ENCODE results near the gene ELL.

DNA sequence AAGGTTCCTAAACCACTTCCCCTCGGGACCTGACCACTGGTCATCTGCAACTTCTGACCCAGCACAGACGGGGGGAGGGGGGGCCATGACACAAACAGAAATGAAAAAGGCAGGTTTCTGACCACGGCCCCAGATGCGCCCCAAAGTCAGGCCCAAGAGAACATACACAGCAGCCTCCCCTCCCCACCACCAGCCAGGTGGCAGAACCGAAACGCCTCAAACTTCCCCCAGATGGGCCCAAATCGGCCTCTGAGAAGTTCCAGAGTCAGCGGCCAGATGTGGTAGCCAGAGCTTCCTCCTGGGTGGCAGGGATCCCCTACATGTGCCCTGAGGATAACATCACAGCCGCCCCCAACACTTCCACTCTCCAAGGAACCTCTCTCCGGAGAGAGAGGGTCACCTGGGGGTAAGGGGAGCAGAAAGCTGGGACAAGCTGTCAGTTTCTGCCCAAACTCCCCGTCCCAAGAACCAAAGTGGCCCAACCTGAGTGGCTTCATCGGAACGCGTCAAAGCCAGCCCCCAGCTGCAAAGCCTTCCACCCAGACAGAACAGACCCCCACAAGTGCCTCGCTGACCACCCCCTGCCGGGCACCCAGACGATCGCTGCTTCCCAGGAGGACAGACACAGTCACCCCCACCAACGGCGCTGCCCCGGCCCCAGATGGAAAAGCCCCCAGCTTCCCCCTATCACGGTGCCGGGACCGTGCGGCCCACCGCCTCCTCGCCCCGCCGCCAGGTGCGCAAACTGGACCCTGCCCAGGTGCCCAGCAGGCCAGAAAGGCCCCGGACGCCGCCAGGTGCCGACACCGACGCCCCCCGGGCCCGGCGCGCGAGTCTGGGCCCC is 800 bp downstream of the ELL start:
- TF ChIP-seq EZH2 (IDR thresholded peaks at IDR 0.05; ENCODE audit: low read depth, unreplicated experiment), result no peak
- TF ChIP-seq POLR2AphosphoS5 (IDR thresholded peaks at IDR 0.05; ENCODE audit: low read depth), result no peak
- TF ChIP-seq, protein P1, sequence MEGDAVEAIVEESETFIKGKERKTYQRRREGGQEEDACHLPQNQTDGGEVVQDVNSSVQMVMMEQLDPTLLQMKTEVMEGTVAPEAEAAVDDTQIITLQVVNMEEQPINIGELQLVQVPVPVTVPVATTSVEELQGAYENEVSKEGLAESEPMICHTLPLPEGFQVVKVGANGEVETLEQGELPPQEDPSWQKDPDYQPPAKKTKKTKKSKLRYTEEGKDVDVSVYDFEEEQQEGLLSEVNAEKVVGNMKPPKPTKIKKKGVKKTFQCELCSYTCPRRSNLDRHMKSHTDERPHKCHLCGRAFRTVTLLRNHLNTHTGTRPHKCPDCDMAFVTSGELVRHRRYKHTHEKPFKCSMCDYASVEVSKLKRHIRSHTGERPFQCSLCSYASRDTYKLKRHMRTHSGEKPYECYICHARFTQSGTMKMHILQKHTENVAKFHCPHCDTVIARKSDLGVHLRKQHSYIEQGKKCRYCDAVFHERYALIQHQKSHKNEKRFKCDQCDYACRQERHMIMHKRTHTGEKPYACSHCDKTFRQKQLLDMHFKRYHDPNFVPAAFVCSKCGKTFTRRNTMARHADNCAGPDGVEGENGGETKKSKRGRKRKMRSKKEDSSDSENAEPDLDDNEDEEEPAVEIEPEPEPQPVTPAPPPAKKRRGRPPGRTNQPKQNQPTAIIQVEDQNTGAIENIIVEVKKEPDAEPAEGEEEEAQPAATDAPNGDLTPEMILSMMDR (conservative IDR thresholded peaks at IDR 0.05; ENCODE audit: low read depth in 2 of 2), result no peak; a peak in 1 of 4 replicates
- TF ChIP-seq, protein P2, sequence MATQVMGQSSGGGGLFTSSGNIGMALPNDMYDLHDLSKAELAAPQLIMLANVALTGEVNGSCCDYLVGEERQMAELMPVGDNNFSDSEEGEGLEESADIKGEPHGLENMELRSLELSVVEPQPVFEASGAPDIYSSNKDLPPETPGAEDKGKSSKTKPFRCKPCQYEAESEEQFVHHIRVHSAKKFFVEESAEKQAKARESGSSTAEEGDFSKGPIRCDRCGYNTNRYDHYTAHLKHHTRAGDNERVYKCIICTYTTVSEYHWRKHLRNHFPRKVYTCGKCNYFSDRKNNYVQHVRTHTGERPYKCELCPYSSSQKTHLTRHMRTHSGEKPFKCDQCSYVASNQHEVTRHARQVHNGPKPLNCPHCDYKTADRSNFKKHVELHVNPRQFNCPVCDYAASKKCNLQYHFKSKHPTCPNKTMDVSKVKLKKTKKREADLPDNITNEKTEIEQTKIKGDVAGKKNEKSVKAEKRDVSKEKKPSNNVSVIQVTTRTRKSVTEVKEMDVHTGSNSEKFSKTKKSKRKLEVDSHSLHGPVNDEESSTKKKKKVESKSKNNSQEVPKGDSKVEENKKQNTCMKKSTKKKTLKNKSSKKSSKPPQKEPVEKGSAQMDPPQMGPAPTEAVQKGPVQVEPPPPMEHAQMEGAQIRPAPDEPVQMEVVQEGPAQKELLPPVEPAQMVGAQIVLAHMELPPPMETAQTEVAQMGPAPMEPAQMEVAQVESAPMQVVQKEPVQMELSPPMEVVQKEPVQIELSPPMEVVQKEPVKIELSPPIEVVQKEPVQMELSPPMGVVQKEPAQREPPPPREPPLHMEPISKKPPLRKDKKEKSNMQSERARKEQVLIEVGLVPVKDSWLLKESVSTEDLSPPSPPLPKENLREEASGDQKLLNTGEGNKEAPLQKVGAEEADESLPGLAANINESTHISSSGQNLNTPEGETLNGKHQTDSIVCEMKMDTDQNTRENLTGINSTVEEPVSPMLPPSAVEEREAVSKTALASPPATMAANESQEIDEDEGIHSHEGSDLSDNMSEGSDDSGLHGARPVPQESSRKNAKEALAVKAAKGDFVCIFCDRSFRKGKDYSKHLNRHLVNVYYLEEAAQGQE (IDR thresholded peaks at IDR 0.05; ENCODE audit: unreplicated experiment), result no peak
- TF ChIP-seq CREB1 (CRISPR knock-in tag; IDR thresholded peaks at IDR 0.05; ENCODE audit: low read depth), result no peak
- no peak for TF ChIP-seq EZH2phosphoT487 (IDR thresholded peaks at IDR 0.05; ENCODE audit: unreplicated experiment)
- TF ChIP-seq JUNB (IDR thresholded peaks at IDR 0.05; ENCODE audit: unreplicated experiment), result no peak
- TF ChIP-seq, protein P3, sequence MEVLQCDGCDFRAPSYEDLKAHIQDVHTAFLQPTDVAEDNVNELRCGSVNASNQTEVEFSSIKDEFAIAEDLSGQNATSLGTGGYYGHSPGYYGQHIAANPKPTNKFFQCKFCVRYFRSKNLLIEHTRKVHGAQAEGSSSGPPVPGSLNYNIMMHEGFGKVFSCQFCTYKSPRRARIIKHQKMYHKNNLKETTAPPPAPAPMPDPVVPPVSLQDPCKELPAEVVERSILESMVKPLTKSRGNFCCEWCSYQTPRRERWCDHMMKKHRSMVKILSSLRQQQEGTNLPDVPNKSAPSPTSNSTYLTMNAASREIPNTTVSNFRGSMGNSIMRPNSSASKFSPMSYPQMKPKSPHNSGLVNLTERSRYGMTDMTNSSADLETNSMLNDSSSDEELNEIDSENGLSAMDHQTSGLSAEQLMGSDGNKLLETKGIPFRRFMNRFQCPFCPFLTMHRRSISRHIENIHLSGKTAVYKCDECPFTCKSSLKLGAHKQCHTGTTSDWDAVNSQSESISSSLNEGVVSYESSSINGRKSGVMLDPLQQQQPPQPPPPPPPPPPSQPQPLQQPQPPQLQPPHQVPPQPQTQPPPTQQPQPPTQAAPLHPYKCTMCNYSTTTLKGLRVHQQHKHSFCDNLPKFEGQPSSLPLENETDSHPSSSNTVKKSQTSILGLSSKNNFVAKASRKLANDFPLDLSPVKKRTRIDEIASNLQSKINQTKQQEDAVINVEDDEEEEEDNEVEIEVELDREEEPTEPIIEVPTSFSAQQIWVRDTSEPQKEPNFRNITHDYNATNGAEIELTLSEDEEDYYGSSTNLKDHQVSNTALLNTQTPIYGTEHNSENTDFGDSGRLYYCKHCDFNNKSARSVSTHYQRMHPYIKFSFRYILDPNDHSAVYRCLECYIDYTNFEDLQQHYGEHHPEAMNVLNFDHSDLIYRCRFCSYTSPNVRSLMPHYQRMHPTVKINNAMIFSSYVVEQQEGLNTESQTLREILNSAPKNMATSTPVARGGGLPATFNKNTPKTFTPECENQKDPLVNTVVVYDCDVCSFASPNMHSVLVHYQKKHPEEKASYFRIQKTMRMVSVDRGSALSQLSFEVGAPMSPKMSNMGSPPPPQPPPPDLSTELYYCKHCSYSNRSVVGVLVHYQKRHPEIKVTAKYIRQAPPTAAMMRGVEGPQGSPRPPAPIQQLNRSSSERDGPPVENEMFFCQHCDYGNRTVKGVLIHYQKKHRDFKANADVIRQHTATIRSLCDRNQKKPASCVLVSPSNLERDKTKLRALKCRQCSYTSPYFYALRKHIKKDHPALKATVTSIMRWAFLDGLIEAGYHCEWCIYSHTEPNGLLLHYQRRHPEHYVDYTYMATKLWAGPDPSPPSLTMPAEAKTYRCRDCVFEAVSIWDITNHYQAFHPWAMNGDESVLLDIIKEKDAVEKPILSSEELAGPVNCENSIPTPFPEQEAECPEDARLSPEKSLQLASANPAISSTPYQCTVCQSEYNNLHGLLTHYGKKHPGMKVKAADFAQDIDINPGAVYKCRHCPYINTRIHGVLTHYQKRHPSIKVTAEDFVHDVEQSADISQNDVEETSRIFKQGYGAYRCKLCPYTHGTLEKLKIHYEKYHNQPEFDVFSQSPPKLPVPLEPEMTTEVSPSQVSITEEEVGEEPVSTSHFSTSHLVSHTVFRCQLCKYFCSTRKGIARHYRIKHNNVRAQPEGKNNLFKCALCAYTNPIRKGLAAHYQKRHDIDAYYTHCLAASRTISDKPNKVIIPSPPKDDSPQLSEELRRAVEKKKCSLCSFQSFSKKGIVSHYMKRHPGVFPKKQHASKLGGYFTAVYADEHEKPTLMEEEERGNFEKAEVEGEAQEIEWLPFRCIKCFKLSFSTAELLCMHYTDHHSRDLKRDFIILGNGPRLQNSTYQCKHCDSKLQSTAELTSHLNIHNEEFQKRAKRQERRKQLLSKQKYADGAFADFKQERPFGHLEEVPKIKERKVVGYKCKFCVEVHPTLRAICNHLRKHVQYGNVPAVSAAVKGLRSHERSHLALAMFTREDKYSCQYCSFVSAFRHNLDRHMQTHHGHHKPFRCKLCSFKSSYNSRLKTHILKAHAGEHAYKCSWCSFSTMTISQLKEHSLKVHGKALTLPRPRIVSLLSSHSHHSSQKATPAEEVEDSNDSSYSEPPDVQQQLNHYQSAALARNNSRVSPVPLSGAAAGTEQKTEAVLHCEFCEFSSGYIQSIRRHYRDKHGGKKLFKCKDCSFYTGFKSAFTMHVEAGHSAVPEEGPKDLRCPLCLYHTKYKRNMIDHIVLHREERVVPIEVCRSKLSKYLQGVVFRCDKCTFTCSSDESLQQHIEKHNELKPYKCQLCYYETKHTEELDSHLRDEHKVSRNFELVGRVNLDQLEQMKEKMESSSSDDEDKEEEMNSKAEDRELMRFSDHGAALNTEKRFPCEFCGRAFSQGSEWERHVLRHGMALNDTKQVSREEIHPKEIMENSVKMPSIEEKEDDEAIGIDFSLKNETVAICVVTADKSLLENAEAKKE (CRISPR knock-in tag; IDR thresholded peaks at IDR 0.05), result no peak
- TF ChIP-seq, protein P4, sequence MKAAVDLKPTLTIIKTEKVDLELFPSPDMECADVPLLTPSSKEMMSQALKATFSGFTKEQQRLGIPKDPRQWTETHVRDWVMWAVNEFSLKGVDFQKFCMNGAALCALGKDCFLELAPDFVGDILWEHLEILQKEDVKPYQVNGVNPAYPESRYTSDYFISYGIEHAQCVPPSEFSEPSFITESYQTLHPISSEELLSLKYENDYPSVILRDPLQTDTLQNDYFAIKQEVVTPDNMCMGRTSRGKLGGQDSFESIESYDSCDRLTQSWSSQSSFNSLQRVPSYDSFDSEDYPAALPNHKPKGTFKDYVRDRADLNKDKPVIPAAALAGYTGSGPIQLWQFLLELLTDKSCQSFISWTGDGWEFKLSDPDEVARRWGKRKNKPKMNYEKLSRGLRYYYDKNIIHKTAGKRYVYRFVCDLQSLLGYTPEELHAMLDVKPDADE (IDR thresholded peaks at IDR 0.05), result no peak
